GM19395 (cell line): Measurements from ENCODE around the gene RELB.
"Not testable (repeated sequence)": the region's sequence is repeated elsewhere in the genome, so short reads cannot be mapped to it uniquely, and the experiment has no call there.

Source experiments
- ATAC-seq: cut with Tn5 transposase; IDR thresholded peaks from one replicate; pipeline ENCODE4 v1.9.1; 2021; ENCODE audit warnings: mild to moderate bottlenecking, moderate library complexity; ENCODE audit not compliant: unreplicated experiment

RELB gene

DNA sequence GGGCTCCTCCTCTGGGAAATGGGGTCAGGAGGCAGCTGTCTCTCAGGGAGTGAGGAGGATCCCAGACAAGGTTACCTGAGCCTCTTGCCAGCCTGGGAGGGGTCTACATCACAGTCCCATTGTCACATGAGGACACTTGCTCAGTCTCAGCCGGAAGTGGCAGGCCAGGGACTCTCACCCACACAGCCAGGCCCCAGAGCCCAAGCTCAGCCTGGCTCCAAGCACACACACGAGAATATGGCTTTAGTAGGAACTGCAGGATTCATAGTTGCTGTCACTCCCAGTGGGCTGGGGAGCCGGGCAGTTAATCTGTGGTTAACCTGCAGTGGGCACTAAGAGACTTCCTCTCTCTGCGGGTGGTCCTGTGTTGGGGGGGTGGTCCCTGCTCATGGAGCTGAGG lies 15.8 kb upstream of the RELB start:
- ATAC-seq, result no peak

GRCh38 chr19:44986389-44986788 lies 14.9 kb upstream of the RELB start:
- ATAC-seq, result no peak

DNA sequence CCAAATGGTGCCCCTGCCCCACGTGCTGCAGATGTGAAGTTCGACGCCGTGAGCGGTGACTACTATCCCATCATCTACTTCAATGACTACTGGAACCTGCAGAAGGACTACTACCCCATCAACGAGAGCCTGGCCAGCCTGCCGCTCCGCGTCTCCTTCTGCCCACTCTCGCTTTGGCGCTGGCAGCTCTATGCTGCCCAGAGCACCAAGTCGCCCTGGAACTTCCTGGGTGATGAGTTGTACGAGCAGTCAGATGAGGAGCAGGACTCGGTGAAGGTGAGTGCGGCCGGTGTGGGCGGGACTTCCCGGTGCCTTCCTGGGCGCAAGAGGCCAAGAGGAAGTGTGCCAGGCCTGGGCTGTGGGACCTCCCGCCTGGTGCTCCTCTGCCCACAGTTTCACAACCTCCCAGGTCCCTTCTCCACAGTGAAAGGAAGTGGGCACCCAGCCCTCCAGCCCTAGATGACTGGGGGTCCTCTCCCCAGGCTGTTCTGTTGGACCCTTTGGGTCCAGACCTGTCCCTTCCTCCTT lies 14.1 kb upstream of the RELB start:
- no peak for ATAC-seq

DNA sequence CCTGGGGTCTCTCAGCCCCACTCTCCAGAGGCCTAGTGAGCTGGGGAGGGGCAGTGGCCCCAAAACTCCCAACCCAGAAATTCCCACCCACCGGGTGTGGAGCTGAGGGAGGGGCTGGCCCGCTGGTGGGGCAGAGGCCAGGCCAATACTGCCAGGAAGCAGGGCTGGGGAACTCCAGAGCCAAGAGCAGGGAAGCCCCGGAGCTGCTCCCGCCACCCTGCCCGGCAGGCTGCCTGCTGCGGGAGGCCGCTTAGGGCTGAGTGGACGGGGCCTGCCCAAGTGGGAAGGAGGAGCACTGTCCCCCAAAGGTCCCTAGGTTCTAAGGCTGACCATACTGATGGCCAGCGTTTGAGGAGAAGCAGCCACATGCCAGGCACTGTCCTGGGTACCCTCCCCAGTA lies 13.0 kb upstream of the RELB start:
- ATAC-seq, result no peak

- ATAC-seq, result no peak
These were observed 12.2 kb upstream of the RELB start for GRCh38 chr19:44988896-44989556.

DNA sequence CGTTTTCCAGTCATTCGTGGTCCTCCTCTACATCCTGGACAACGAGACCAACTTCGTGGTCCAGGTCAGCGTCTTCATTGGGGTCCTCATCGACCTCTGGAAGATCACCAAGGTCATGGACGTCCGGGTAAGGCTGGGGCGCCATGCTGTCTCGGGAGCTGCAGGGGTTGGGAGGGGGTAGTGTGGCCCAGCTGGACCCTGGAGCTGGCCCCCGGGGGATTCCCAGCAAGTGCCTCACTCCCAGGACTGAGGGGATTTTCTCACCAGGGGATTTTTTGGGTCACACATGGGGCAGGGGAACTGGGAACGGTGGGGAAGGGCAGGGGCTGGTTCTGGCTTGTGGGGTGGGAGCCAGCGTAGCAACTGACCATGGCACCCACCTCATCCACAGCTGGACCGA lies 10.8 kb upstream of the RELB start:
- no peak for ATAC-seq

DNA sequence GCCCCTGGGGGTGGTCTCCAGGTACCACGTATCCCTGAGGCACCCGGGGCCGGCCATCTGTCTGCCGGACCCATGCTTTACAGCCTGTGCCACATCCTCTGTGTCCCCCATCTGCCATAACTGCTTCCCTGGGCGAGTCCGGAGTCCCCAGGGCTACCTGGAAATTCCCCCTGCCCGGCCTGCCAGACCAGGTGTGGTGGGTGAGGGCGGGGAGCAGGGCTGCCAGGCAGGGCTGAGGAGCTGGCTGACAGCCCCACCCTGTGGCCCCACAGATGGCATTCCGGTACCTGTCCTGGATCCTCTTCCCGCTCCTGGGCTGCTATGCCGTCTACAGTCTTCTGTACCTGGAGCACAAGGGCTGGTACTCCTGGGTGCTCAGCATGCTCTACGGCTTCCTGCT lies 10.3 kb upstream of the RELB start:
- no peak for ATAC-seq

GRCh38 chr19:44992336-44993163 lies 8.7 kb upstream of the RELB start:
- no peak for ATAC-seq

- ATAC-seq, result no peak
These were observed 7.7 kb upstream of the RELB start for GRCh38 chr19:44993526-44993925.

GRCh38 chr19:44993926-44994537 lies 7.2 kb upstream of the RELB start:
- no peak for ATAC-seq

- ATAC-seq, result no peak
These were observed 3.2 kb upstream of the RELB start for GRCh38 chr19:44998025-44998424.

GRCh38 chr19:44999131-44999925 lies 1.9 kb upstream of the RELB start:
- ATAC-seq, result not testable (repeated sequence)

GRCh38 chr19:45000665-45001064 lies 599 bp upstream of the RELB start:
- ATAC-seq, result not testable (repeated sequence)

DNA sequence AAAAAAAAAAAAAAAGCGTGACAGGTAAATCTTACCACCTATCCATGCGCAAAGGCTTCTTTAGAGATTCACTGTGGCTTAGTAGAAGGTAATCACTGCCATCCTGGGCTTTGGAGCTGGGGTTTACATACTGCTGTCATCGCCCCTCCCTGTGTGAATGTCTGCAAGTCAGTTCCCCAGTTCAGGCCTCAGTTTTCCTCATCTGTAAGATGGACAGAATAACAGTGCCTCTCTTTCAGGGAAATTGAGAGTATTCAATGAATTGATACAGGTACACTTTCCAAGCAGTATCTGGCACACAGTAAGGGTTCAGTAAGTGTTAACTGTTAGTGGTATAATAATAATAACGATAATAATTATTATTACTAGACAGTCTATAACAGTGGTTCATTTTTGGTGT lies 2.2 kb downstream of the RELB start:
- no peak for ATAC-seq

GRCh38 chr19:45005787-45006186 lies 4.5 kb downstream of the RELB start:
- no peak for ATAC-seq

DNA sequence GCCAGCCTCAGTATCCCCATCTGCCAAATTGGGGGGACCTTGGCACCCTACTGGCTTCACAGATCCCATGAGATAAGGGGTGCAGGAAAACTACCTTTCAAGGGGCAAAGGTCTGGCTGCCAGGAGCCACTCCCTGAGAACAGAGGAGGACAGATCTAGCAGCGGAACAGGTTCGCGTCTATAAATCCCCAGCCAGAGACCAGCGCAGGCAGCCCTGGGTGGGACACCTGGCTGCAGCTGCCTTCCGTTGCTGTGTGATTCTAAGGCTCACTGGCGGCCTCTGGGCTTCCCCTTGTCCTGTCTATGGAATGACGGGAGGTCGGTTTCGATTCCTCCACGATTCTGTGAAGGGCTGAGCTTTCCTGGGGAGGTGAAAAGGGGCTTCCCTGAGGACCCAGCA lies 7.3 kb downstream of the RELB start:
- ATAC-seq, result no peak

DNA sequence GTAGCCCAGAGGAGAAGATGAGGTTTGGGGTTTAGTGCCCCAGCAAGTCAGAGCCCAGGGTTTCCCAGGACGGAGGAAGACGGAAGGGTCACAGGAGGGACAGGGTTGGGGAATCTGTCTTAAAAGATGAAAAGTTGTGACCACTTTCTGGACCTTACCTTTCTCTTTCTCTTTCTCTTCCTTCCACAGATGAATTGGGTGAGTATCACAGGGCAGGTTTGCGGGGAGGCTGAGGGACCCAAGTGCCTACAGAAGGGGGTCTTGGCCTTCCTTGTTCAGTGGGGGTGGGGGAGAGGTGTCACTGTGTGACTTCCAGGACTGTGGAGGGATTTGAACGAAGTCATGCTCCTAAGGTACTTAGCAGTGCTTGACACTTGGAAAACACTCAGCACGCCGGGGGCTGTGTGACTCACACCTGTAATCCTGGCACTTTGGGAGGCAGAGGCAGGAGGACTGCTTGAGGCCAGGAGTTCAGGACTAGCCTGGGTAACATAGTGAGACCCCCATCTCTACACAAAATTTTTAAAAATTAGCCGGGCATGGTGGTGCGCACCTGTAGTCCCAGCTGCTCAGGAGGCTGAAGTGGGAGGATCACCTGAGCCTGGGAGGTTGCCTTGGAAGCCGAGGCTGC lies 8.5 kb downstream of the RELB start:
- ATAC-seq, result no peak

- no peak for ATAC-seq
These were observed 9.0 kb downstream of the RELB start for GRCh38 chr19:45010306-45010705.

- ATAC-seq, result no peak
These were observed 10.7 kb downstream of the RELB start for GRCh38 chr19:45011959-45012358.
